Activated CD4-positive, alpha-beta T cell treated with anti-CD3 and anti-CD28 coated beads for 36 hours (primary cell): ENCODE results near the gene MYPN. TPM values are rescaled to one million over a fixed set of nuclear protein-coding genes. Genes with fewer than 3 reads are reported as not detected.
"Not testable (repeated sequence)": the region's sequence is repeated elsewhere in the genome, so short reads cannot be mapped to it uniquely, and the experiment has no call there.

Experiments
- ATAC-seq: fragments of 200-7000 bp; cut with Tn5 transposase; one replicate; pipeline ENCODE4 v1.10.0; 2021; ENCODE audit warnings: mild to moderate bottlenecking, moderate library complexity
- CTCF ChIA-PET: fragments of 350-600 bp; sonication (Branson Sonifier 250); formaldehyde crosslinking; loops from one replicate; lab custom pipeline; 2021; ENCODE audit warnings: antibody characterized with exemption; lab: Charles Lee
- POLR2A ChIA-PET: fragments of 350-600 bp; sonication (Branson Sonifier 250); formaldehyde crosslinking; loops from one replicate; lab custom pipeline; 2021; ENCODE audit warnings: antibody characterized with exemption, inconsistent platforms; lab: Charles Lee
- DNase-seq: peaks from one replicate; pipeline ENCODE4 v3.0.0-alpha.2; 2020
- H3K27ac Mint-ChIP-seq: one replicate; pipeline ENCODE4 v1.8.0; 2021; ENCODE audit warnings: mixed read lengths
- H3K27me3 Mint-ChIP-seq: one replicate; pipeline ENCODE4 v1.8.0; 2021; ENCODE audit warnings: mixed read lengths
- H3K36me3 Mint-ChIP-seq: one replicate; pipeline ENCODE4 v1.8.0; 2021; ENCODE audit warnings: low read depth, mixed read lengths
- H3K4me1 Mint-ChIP-seq: one replicate; pipeline ENCODE4 v1.8.0; 2021; ENCODE audit warnings: mixed read lengths
- H3K4me3 Mint-ChIP-seq: one replicate; pipeline ENCODE4 v1.8.0; 2021; ENCODE audit warnings: mild to moderate bottlenecking, moderate library complexity, mixed read lengths
- H3K9me3 Mint-ChIP-seq: one replicate; pipeline ENCODE4 v1.8.0; 2021; ENCODE audit warnings: low read depth, mixed read lengths
- intact Hi-C, 2 experiments: fragments of 100-400 bp; cut with DNase I in 1 of 2; cut with micrococcal nuclease in 1 of 2; formaldehyde crosslinking; loops; one replicate each; pipeline versions ENCODE4 v1.14.2 to v1.15.1; 2022 to 2024; cut with DNase I, micrococcal nuclease
- total RNA-seq, 2 experiments: library from RNA; stranded (reverse); gene quantifications; one replicate each; pipeline ENCODE4 v1.2.3, GENCODE V29; 2021

MYPN gene, protein sequence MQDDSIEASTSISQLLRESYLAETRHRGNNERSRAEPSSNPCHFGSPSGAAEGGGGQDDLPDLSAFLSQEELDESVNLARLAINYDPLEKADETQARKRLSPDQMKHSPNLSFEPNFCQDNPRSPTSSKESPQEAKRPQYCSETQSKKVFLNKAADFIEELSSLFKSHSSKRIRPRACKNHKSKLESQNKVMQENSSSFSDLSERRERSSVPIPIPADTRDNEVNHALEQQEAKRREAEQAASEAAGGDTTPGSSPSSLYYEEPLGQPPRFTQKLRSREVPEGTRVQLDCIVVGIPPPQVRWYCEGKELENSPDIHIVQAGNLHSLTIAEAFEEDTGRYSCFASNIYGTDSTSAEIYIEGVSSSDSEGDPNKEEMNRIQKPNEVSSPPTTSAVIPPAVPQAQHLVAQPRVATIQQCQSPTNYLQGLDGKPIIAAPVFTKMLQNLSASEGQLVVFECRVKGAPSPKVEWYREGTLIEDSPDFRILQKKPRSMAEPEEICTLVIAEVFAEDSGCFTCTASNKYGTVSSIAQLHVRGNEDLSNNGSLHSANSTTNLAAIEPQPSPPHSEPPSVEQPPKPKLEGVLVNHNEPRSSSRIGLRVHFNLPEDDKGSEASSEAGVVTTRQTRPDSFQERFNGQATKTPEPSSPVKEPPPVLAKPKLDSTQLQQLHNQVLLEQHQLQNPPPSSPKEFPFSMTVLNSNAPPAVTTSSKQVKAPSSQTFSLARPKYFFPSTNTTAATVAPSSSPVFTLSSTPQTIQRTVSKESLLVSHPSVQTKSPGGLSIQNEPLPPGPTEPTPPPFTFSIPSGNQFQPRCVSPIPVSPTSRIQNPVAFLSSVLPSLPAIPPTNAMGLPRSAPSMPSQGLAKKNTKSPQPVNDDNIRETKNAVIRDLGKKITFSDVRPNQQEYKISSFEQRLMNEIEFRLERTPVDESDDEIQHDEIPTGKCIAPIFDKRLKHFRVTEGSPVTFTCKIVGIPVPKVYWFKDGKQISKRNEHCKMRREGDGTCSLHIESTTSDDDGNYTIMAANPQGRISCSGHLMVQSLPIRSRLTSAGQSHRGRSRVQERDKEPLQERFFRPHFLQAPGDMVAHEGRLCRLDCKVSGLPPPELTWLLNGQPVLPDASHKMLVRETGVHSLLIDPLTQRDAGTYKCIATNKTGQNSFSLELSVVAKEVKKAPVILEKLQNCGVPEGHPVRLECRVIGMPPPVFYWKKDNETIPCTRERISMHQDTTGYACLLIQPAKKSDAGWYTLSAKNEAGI (N-terminal part only)
- not detected for total RNA-seq

DNA sequence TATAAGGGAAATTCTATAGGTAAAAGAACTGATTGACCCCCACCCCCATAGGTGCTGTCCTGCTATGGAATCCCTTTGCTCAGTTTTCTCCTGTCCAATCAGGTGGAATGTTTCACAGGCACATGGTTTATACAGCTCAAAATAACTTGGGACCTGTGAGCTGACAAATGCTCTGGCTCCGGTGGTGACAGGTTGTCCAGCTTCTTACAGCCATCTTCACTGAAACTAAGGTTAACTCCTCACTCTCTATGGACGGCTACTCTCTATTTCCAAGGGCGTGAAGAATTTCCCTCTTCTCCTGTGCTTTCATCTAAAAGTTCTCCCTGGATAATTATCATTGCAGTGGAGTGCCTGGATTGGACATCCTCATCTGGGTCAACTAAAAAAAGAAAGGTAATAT lies at the start of gene MYPN:
MYPN (plus strand) TSS at position 158 of the 400 bp plus-strand sequence. CDS start 11,951 bp downstream, outside the sequence.
- ATAC-seq, result no peak
- intact Hi-C loops, result no loop called here
- no peak for DNase-seq
- H3K27ac Mint-ChIP-seq, result no peak within 1 kb of the TSS
- H3K4me1 Mint-ChIP-seq, result no peaks in the 10 kb centered on the region
- ChIA-PET CTCF (interaction anchor here (1.1 kb wide), 1 partner anchor 47 kb away, joined by 4 read pairs; no protein-coding TSS in a partner anchor), POLR2A (no interaction called here)
- H3K4me3 Mint-ChIP-seq, result no peak within 1 kb of the TSS
- H3K9me3 Mint-ChIP-seq, result no peaks in the 10 kb centered on the region
- H3K27me3 Mint-ChIP-seq, result no peaks in the 10 kb centered on the region
- H3K36me3 Mint-ChIP-seq, result no peaks in the 10 kb centered on the region

DNA sequence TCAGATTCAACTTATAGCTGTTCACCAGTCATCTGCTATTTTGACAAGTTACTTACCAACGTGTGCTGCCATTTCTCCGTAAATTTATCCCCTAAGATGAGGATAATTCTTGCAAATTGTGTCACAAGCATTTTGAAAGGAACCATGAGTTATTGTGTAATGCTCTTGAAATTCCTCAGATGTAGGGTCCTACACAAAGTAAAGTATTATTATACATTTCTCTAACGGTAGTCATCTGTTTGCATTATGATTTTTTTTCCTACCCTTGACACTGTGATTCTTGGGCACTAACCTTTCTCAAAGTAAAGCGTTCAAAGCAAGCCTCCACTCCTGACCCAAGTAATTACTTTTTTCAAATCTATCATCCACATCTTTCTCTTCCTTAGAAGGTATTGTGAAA lies 42.3 kb upstream of the MYPN start:
- H3K4me1 Mint-ChIP-seq, result peaks cover 42% of the 10 kb centered on the region
- DNase-seq (no peak), ATAC-seq (no peak)
- POLR2A ChIA-PET, result no interaction called here
- H3K36me3 Mint-ChIP-seq, result peaks cover 20% of the 10 kb centered on the region
- no peak overlapping the region for H3K4me3 Mint-ChIP-seq
- H3K9me3 Mint-ChIP-seq, result no peaks in the 10 kb centered on the region
- H3K27me3 Mint-ChIP-seq, result no peaks in the 10 kb centered on the region
- no peak overlapping the region for H3K27ac Mint-ChIP-seq
- intact Hi-C loops, result no loop called here
- CTCF ChIA-PET, result interaction anchor here (0.6 to 2.5 kb wide), 5 partner anchors 9 to 212 kb away, joined by 3 to 10 read pairs (median 4); no protein-coding TSS in a partner anchor

DNA sequence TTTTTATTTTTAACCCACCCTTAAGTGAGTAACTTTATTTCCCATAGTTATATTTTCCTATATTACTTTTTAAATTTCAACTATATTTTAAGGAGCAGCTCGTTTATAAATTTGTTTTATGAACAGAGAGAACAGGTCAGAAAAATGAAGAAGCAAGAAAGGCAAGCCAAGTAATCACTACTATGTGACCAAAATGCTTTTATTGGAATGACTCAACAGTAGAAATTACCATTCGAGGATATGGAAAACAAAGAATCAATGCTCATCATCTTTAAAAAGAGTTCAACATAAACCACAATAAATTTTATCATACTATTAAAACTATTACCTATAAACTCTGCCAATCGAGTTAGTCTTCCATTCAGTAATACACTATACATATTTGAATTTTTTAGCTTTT lies 41.8 kb upstream of the MYPN start:
- H3K9me3 Mint-ChIP-seq, result no peaks in the 10 kb centered on the region
- no peak for DNase-seq
- peaks cover 43% of the 10 kb centered on the region for H3K4me1 Mint-ChIP-seq
- no peak for ATAC-seq
- no peaks in the 10 kb centered on the region for H3K27me3 Mint-ChIP-seq
- POLR2A ChIA-PET, result interaction anchor here (0.6 kb wide), 1 partner anchor 22 kb away, joined by 4 read pairs; no protein-coding TSS in a partner anchor
- H3K4me3 Mint-ChIP-seq, result no peak overlapping the region
- CTCF ChIA-PET, result interaction anchor here (0.6 to 2.5 kb wide), 5 partner anchors 9 to 213 kb away, joined by 3 to 10 read pairs (median 4); no protein-coding TSS in a partner anchor
- intact Hi-C loops, result no loop called here
- H3K36me3 Mint-ChIP-seq, result peaks cover 20% of the 10 kb centered on the region
- no peak overlapping the region for H3K27ac Mint-ChIP-seq

DNA sequence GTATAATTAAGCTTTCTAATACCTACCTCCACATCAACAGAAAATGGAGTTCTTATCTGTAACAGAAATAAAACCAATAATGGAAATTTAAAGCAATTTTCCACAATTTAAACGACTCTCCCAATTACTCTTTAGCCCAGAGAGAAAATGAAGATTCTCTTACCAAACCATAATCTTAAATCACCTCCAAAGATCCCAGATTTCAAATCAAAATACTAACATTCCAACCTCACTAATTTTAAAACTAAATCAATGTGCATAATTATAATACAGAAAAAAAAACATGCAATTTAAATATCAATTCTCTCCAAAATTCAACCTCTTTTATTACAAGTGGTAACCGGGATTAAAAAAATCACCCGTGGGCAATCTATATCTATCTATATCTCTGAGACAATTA lies 35.7 kb upstream of the MYPN start:
- ATAC-seq (no peak), DNase-seq (no peak)
- Mint-ChIP-seq H3K9me3 (no peaks in the 10 kb centered on the region), H3K27me3 (no peaks in the 10 kb centered on the region), H3K4me3 (peak overlapping the region; percentile 98), H3K36me3 (peaks cover 20% of the 10 kb centered on the region), H3K4me1 (peaks cover 41% of the 10 kb centered on the region), H3K27ac (peak overlapping the region; percentile 93)
- intact Hi-C loops, result loop anchor here (2.0 to 10.0 kb wide), 4 partner anchors 83 to 831 kb away; partner anchors contain the start of genes CCAR1 (in 1 of the 2), DDX50 (in 1 of the 2), HNRNPH3 (in 1 of the 2) and PBLD (in 1 of the 2)
- CTCF ChIA-PET, result no interaction called here
- POLR2A ChIA-PET, result no interaction called here

DNA sequence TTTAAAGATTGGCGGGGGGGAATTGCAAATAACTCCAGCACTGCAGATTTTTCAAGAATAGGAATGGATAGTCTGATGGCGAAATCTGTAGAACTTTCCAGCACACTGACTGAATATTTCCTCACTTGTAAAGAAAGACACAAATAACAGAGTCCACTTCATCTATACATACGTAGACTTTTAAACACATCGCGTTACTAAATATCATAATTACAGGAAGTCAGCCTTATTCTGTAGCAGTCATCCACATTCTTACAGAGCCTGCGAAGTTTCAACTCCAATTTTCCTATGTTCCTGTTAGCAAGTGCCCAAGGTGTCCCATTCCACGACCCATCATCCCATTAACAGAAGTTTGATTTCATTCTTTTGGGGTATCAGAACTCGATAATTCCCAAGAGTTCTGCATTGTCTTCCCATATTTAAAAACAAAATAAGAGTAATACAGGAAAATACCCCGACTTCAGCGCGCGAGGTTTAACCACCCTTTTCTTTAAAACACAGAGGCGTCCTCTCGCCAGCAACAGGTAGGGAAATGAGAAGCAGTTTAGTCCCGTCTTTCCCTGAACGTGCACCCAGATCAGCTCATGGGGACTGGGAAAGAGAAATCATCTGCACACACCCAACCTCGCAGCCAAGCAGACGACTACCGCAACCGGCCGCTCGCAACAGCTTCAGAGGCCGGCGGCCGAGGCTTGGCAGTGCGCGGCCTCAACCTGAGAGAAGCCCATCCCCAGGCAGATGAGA lies 35.1 kb upstream of the MYPN start:
- ATAC-seq (no peak), DNase-seq (no peak)
- CTCF ChIA-PET, result interaction anchor here (0.6 kb wide), 1 partner anchor 84 kb away, joined by 3 read pairs; no protein-coding TSS in a partner anchor
- POLR2A ChIA-PET, result no interaction called here
- Mint-ChIP-seq H3K4me3 (peak overlapping the region; percentile 98), H3K36me3 (peaks cover 20% of the 10 kb centered on the region), H3K9me3 (no peaks in the 10 kb centered on the region), H3K4me1 (peaks cover 36% of the 10 kb centered on the region), H3K27me3 (no peaks in the 10 kb centered on the region), H3K27ac (peak overlapping the region; percentile 93)
- intact Hi-C loops, result loop anchor here (2.0 to 10.0 kb wide), 4 partner anchors 83 to 831 kb away; partner anchors contain the start of genes CCAR1 (in 1 of the 2), DDX50 (in 1 of the 2), HNRNPH3 (in 1 of the 2) and PBLD (in 1 of the 2)

DNA sequence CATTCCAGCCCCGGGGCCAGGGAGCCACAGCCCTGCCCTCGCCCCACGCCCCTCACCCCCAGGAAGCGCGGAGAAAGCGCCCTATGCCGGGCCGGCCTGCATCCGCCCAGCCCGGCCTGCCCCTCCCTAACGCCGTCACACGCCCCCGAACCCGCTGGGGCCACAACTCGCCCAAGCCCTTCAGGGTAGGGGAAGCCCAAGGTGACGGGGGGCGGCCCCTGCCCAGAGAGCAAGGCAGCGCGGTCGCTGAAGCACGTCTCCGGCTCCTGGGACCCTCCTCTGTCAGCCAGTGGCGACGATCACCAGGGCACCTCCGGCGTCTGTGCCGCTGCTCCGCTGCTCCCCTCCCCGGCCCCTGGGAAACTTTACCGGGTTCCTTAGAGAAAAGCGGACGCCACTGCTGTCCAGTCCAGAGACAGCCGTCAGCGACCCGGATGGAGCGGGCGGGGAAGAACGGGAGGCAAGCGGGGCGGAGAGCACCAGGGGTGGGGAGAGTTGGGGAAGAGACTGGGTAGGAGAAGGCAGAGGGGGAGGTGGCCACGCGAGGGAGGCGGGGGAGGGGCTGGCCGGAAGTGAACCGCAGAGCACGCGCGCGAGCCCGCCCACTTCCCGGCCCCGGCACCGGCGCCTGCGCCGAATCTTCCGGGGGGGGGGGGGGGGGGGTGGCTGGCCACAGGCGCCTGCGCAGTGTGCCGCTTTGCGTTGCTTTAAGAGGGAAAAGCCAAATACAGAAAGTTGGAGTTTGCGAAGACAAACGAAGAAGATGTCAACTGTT lies 34.3 kb upstream of the MYPN start, which contains the start of gene HERC4:
HERC4 (minus strand) TSS at position 509 of the 775 bp plus-strand sequence. CDS start 2,175 bp downstream, outside the sequence.
- CTCF ChIA-PET, result interaction anchor here (0.6 kb wide), 1 partner anchor 83 kb away, joined by 3 read pairs; no protein-coding TSS in a partner anchor

DNA sequence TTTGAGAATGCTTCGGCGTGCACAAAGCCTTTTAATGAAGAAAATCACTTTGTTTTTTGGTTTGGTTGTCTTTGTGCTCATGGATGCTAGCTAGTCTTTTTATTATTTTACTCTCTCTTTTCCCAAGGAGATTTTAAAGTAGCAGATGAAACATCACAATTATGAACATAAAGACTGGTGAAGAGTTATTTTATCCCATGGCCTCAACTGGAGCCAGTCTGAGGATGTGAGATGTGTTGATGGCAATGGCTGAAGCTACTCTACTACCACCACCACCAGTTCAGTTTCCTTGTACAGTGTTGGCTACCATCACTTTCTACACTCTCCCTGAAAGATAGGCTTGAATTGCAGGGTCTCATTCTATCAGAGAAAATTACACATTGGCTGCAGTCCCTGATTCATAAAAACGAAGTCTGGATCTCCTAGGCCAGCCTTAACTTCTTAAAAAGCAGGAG lies 33.7 kb upstream of the MYPN start:
- peak overlapping the region; percentile 88 for H3K27ac Mint-ChIP-seq
- H3K9me3 Mint-ChIP-seq, result no peaks in the 10 kb centered on the region
- H3K27me3 Mint-ChIP-seq, result no peaks in the 10 kb centered on the region
- H3K4me1 Mint-ChIP-seq, result peaks cover 30% of the 10 kb centered on the region
- intact Hi-C loops, result loop anchor here (1.0 to 10.0 kb wide), 8 partner anchors 81 to 829 kb away; partner anchors contain the start of genes SIRT1 (in 2 of the 2), CCAR1 (in 1 of the 2), DDX50 (in 1 of the 2) and HNRNPH3 (in 1 of the 2)
- DNase-seq (no peak), ATAC-seq (no peak)
- ChIA-PET CTCF (interaction anchor here (1.0 kb wide), 1 partner anchor 19 kb away, joined by 3 read pairs; no protein-coding TSS in a partner anchor), POLR2A (no interaction called here)
- H3K36me3 Mint-ChIP-seq, result peaks cover 20% of the 10 kb centered on the region
- peak overlapping the region; percentile 98 for H3K4me3 Mint-ChIP-seq

More for the DNA sequence above, 34.3 kb upstream of the MYPN start, which contains the start of gene HERC4:
- H3K27me3 Mint-ChIP-seq, result no peaks in the 10 kb centered on the region
- intact Hi-C loops, result loop anchor here (1.0 to 10.0 kb wide), 8 partner anchors 82 to 830 kb away; partner anchors contain the start of genes SIRT1 (in 2 of the 2), CCAR1 (in 1 of the 2), DDX50 (in 1 of the 2) and HNRNPH3 (in 1 of the 2)
- peak; percentile 83 for ATAC-seq
- peak within 1 kb of the TSS; percentile 98 for H3K4me3 Mint-ChIP-seq
- H3K36me3 Mint-ChIP-seq, result peaks cover 20% of the 10 kb centered on the region
- no peaks in the 10 kb centered on the region for H3K9me3 Mint-ChIP-seq
- POLR2A ChIA-PET, result no interaction called here
- DNase-seq, result peak; percentile 94
- H3K4me1 Mint-ChIP-seq, result peaks cover 31% of the 10 kb centered on the region
- peak within 1 kb of the TSS; percentile 93 for H3K27ac Mint-ChIP-seq

DNA sequence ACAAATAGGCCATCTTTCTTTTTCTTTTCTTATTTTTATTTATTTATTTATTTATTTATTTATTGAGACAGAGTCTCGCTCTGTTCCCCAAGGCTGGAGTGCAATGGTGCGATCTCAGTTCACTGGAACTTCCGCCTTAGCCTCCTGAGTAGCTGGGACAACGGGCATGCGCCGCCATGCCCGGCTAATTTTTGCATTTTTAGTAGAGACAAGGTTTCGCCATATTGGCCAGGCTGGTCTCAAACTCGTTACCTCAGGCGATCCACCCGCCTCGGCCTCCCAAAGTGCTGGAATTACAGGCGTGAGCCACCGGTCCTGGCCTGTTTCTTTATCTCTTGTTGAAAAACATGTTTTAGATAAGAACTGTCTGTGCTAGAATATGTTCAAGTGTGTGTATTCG lies 33.2 kb upstream of the MYPN start:
- ATAC-seq, POLR2A ChIA-PET, DNase-seq, H3K27ac Mint-ChIP-seq, H3K27me3 Mint-ChIP-seq, H3K9me3 Mint-ChIP-seq, H3K4me3 Mint-ChIP-seq: not testable (repeated sequence)
- Mint-ChIP-seq H3K4me1 (peaks cover 25% of the 10 kb centered on the region), H3K36me3 (peaks cover 15% of the 10 kb centered on the region)
- intact Hi-C loops, result loop anchor here (5.0 to 10.0 kb wide), 3 partner anchors 451 to 829 kb away; partner anchors contain the start of genes CCAR1 (in 1 of the 2), DDX50 (in 1 of the 2) and SLC25A16 (in 1 of the 2)
- CTCF ChIA-PET, result interaction anchor here (1.0 kb wide), 1 partner anchor 20 kb away, joined by 3 read pairs; no protein-coding TSS in a partner anchor

DNA sequence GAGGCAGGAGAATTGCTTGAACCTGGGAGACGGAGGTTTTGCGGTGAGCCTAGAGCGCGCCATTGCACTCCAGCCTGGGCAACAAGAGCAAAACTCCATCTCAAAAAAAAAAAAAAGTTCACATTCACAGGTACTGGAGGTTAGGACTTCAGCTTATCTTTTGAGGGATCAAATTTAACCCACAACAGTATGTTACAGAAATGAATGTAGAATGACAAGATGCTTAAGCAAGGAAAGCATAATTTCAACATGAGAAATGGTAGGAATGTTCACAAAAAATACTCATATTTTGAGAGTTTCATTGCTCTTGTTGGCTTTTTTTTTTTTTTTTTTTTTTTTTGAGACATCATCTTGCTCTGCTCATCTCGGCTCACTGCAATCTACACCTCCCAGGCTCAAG lies 32.3 kb upstream of the MYPN start:
- no peak for ATAC-seq
- peaks cover 16% of the 10 kb centered on the region for H3K4me1 Mint-ChIP-seq
- DNase-seq, result no peak
- CTCF ChIA-PET, result interaction anchor here (0.7 to 1.2 kb wide), 2 partner anchors 154 to 221 kb away, joined by 3 read pairs; no protein-coding TSS in a partner anchor
- peaks cover 8% of the 10 kb centered on the region for H3K36me3 Mint-ChIP-seq
- no peaks in the 10 kb centered on the region for H3K27me3 Mint-ChIP-seq
- H3K4me3 Mint-ChIP-seq, result no peak overlapping the region
- POLR2A ChIA-PET, result no interaction called here
- no peaks in the 10 kb centered on the region for H3K9me3 Mint-ChIP-seq
- no peak overlapping the region for H3K27ac Mint-ChIP-seq
- intact Hi-C loops, result loop anchor here (5.0 to 10.0 kb wide), 3 partner anchors 450 to 828 kb away; partner anchors contain the start of genes CCAR1 (in 1 of the 2), DDX50 (in 1 of the 2) and SLC25A16 (in 1 of the 2)
